Measurements from ENCODE around the gene TRIM46. TPM values are rescaled to one million over a fixed set of nuclear protein-coding genes. Genes with fewer than 3 reads are reported as not detected.
A peak's percentile ranks its signal among the peaks of the same experiment; 100 is the strongest.

TRIM46 gene
- total RNA-seq, 1 experiment from 2014 or later, result 6.0 TPM

DNA sequence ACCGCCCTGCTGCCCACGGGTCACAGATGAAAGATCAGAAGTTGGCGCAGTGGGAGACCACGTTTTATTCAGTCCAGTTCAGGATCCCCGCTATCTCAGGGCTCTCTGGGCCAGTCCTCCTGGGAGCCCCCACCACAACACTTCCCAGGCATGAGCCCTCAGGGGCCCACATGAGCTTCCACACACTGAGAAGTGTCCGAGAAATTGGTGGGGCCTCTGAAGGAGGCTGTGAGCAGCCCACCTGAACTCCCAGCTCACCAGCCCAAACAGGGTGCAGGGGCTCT lies 12.1 kb downstream of the TRIM46 start:
- intact Hi-C loops (cut with micrococcal nuclease; ENCODE audit: unreplicated experiment), result no loop called here
- H3K36me3 ChIP-seq (ENCODE audit: low read depth), result no peaks in the 10 kb centered on the region
- H3K27ac ChIP-seq, result no peak overlapping the region
- H3K27me3 ChIP-seq (ENCODE audit: insufficient read depth, low read depth), result no peaks in the 10 kb centered on the region
- no peaks in the 10 kb centered on the region for H3K9me2 ChIP-seq (ENCODE audit: insufficient read depth)
- H3K4me3 ChIP-seq, result no peak overlapping the region
- H3K4me2 ChIP-seq, result no peak overlapping the region
- DNase-seq, result no peak
- peaks cover 8% of the 10 kb centered on the region; the same call in 1 of the 2 replicates for H3K4me1 ChIP-seq (replicated peaks; ENCODE audit: insufficient read depth)
- H4K20me1 ChIP-seq (ENCODE audit: insufficient read depth), result no peaks in the 10 kb centered on the region
- H3K79me2 ChIP-seq (ENCODE audit: low read depth), result no peaks in the 10 kb centered on the region
- H3F3A ChIP-seq (ENCODE audit: insufficient read depth, low read depth), result 0 out of 2 replicates have a peak, but pooled peaks cover 5% of the 10 kb centered on the region
- BruUV-seq (replicated peaks), result no TSS peak
- TF ChIP-seq EZH2 (IDR thresholded peaks at IDR 0.05; ENCODE audit: low read depth) (no peak), CTCF (conservative IDR thresholded peaks at IDR 0.05) (no peak)
- POLR2A ChIA-PET (ENCODE audit: unreplicated experiment), result interaction anchor here (0.6 kb wide), 1 partner anchor 836 kb away, joined by 8 read pairs; no protein-coding TSS in a partner anchor
- no peak overlapping the region for H2AFZ ChIP-seq
- H3K9me3 ChIP-seq (ENCODE audit: insufficient read depth, low read depth), result no peaks in the 10 kb centered on the region
- CTCF ChIA-PET, result no interaction called here

DNA sequence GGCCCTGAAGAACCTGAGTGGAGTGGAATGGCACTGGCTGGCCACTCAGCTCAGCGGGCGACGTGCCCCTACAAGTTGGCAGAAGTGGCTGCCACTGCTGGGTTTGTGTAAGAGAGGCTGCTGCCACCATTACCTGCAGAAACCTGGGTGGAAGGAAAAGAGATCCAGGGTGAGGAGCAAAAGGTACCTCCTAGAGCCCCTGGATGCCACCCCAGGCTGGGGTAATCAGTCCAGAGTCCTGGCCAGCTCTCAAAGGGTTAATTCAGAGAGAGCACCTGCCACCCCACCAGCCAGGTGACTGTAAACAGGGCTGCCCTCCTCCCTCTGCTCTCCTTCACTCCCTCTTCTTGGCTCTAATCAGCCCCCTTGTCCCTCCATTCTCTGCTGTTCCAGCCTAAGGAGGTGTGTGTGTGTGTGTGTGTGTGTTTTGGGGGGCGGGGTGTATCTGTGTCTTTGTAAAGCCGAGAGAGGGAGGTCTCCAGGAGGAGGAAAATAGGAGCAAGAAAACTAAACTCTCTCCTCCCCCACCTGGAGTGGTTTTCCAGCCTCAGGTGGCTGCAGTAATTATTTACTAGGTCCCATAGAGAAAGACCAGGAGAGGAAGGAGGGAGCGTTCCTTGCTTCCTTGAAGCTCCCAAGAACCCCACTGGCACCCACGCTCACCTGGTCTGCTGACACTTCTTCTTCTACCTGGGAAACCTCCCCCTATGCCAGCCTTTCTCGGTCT lies 12.6 kb downstream of the TRIM46 start:
- Histone ChIP-seq H3K79me2 (ENCODE audit: low read depth) (no peaks in the 10 kb centered on the region), H3F3A (ENCODE audit: insufficient read depth, low read depth) (0 out of 2 replicates have a peak, but pooled peaks cover 5% of the 10 kb centered on the region), H3K4me3 (no peak overlapping the region), H3K36me3 (ENCODE audit: low read depth) (no peaks in the 10 kb centered on the region), H3K27me3 (ENCODE audit: insufficient read depth, low read depth) (no peaks in the 10 kb centered on the region), H3K9me2 (ENCODE audit: insufficient read depth) (no peaks in the 10 kb centered on the region), H3K27ac (no peak overlapping the region), H3K4me1 (replicated peaks; ENCODE audit: insufficient read depth) (peaks cover 8% of the 10 kb centered on the region; the same call in 1 of the 2 replicates), H2AFZ (no peak overlapping the region), H4K20me1 (ENCODE audit: insufficient read depth) (no peaks in the 10 kb centered on the region), H3K9me3 (ENCODE audit: insufficient read depth, low read depth) (no peaks in the 10 kb centered on the region), H3K4me2 (0 out of 2 replicates have a peak overlapping the region, but pooled peaks have one; percentile 7)
- intact Hi-C loops (cut with micrococcal nuclease; ENCODE audit: unreplicated experiment), result no loop called here
- POLR2A ChIA-PET (ENCODE audit: unreplicated experiment), result no interaction called here
- TSS peak; percentile 15 for BruUV-seq (replicated peaks)
- no peak for TF ChIP-seq CTCF (conservative IDR thresholded peaks at IDR 0.05)
- DNase-seq, result no peak
- CTCF ChIA-PET, result no interaction called here

DNA sequence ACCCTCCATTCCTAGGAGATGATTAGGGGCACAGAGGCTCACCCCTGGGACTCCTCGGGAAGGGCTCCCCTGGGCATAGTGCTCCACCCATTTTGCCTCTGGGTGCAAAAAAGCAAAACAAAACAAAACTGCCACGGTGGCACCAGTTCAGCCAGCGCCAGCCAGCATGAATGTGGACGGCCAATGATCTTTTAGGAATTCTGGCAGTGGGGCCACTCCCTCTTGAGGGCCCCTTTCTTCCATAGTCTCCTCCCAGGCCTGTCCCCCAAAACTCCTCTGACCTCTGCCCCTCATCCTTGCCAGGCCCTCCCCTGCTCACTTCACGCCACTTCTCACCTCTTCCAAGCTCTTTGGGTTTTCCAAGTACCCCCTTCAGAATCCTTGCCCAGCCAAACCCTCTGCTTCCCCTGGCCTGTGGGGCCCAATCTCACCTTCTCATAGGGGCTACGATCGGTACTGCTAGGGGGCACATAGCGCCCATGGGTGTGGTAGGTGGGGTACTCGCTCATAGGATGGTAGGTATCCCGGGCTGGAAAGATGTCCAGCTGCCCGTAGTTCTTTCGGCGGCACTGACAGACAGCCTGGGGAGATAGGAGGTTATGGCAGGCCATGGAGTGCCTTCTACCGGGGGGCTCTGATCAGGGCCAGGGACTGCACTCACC lies 13.3 kb downstream of the TRIM46 start:
- H3K27ac ChIP-seq, result no peak overlapping the region
- DNase-seq, result no peak

More for the DNA sequence above, 13.3 kb downstream of the TRIM46 start:
- BruUV-seq (replicated peaks), result no TSS peak
- TF ChIP-seq EZH2 (IDR thresholded peaks at IDR 0.05; ENCODE audit: low read depth), result no peak
- no peak for TF ChIP-seq CTCF (conservative IDR thresholded peaks at IDR 0.05)
- Histone ChIP-seq H2AFZ (no peak overlapping the region), H3K9me2 (ENCODE audit: insufficient read depth) (no peaks in the 10 kb centered on the region), H3F3A (ENCODE audit: insufficient read depth, low read depth) (peaks cover 5% of the 10 kb centered on the region; the same call in 1 of the 2 replicates), H3K4me2 (0 out of 2 replicates have a peak overlapping the region, but pooled peaks have one; percentile 7), H3K79me2 (ENCODE audit: low read depth) (no peaks in the 10 kb centered on the region), H4K20me1 (ENCODE audit: insufficient read depth) (no peaks in the 10 kb centered on the region), H3K27me3 (ENCODE audit: insufficient read depth, low read depth) (no peaks in the 10 kb centered on the region), H3K9me3 (ENCODE audit: insufficient read depth, low read depth) (no peaks in the 10 kb centered on the region), H3K4me1 (replicated peaks; ENCODE audit: insufficient read depth) (peaks cover 8% of the 10 kb centered on the region; the same call in 1 of the 2 replicates), H3K4me3 (no peak overlapping the region), H3K36me3 (ENCODE audit: low read depth) (no peaks in the 10 kb centered on the region)
- intact Hi-C loops (cut with micrococcal nuclease; ENCODE audit: unreplicated experiment), result no loop called here
- ChIA-PET POLR2A (ENCODE audit: unreplicated experiment) (no interaction called here), CTCF (no interaction called here)
